Small intestine (tissue), 7 donors: ENCODE data around the gene RNPEP. TPM values are rescaled to one million over a fixed set of nuclear protein-coding genes. Genes with fewer than 3 reads are reported as not detected.
A peak's percentile ranks its signal among the peaks of the same experiment; 100 is the strongest.

Experiments used
- DNase-seq, 2 donors: peaks; one replicate each; pipeline versions ENCODE4 v3.0.0 to v3.0.0-alpha.2; 2013
- FAIRE-seq: peaks from 2 replicates; lab custom pipeline; 2012; peaks lifted over from hg19 to GRCh38; lab: Jason Lieb, UNC
- H3K27ac ChIP-seq, 3 donors: one replicate each; pipeline ENCODE4 v1.5.1; 2013; ENCODE audit warnings: low read length in 2 of 3, mild to moderate bottlenecking in 2 of 3, control low read depth in 1 of 3, inconsistent platforms in 1 of 3, low read depth in 1 of 3, moderate library complexity in 1 of 3
- H3K27me3 ChIP-seq, 3 donors: one replicate each; pipeline ENCODE4 v1.6.1; 2013; ENCODE audit warnings: low read length in 3 of 3, inconsistent platforms in 1 of 3; ENCODE audit not compliant: control insufficient read depth in 3 of 3, insufficient read depth in 3 of 3
- H3K36me3 ChIP-seq, 3 donors: one replicate each; pipeline ENCODE4 v1.6.1; 2013; ENCODE audit warnings: low read length in 3 of 3, inconsistent platforms in 1 of 3, low read depth in 1 of 3, mild to moderate bottlenecking in 1 of 3, moderate library complexity in 1 of 3; ENCODE audit not compliant: control insufficient read depth in 3 of 3, insufficient read depth in 2 of 3
- H3K4me1 ChIP-seq, 3 donors: one replicate each; pipeline ENCODE4 v1.6.1; 2013; ENCODE audit warnings: low read length in 2 of 3, inconsistent platforms in 1 of 3, low read depth in 1 of 3, mild to moderate bottlenecking in 1 of 3, moderate library complexity in 1 of 3; ENCODE audit not compliant: control insufficient read depth in 3 of 3, insufficient read depth in 2 of 3
- H3K4me3 ChIP-seq, 3 donors: one replicate each; pipeline ENCODE4 v1.5.1; 2013; ENCODE audit warnings: low read length in 3 of 3, control low read depth in 1 of 3, inconsistent platforms in 1 of 3, low read depth in 1 of 3, mild to moderate bottlenecking in 1 of 3, moderate library complexity in 1 of 3
- H3K9me3 ChIP-seq, 2 donors: one replicate each; pipeline ENCODE4 v1.6.1; 2013; ENCODE audit warnings: low read depth in 1 of 2, low read length in 1 of 2; ENCODE audit not compliant: control insufficient read depth in 2 of 2, insufficient read depth in 1 of 2
- WGBS, 3 donors: extraction: QIAGEN DNeasy Blood & Tissue Kit; methylation state at CpG; one replicate each; pipeline ENCODE4 v1.1.7; 2013; 5-methylcytosine and 5-hydroxymethylcytosine counted together
- polyA plus RNA-seq, 4 donors: library from polyadenylated mRNA; stranded (reverse) in 3 of 4; unstranded in 1 of 4; fragments of 200-250 nt in 3 of 4; fragments of 120-200 nt in 1 of 4; gene quantifications; one replicate each; pipeline versions ENCODE4 v1.2.1 to v1.2.3, GENCODE V29; 2013
- donor health status: healthy with polysubstance abuse.
- donor health status: control.
- donor health status: control.
- donor health status: Bipolar disorder and iron deficiency.
- donor health status: healthy.

The RNPEP gene
- polyA plus RNA-seq, 4 donors, result 61.8 to 183 (median 90.4) TPM

GRCh38 chr1:202029171-202029665 is 46.8 kb downstream of the RNPEP start:
- WGBS, 3 donors, result 67% methylated on average over 5 of the region's 5 CpGs
- Histone ChIP-seq H3K4me1 (peaks cover 0 to 20% (median 6%) of the 10 kb centered on the region in 3 donors), H3K4me3 (no peak overlapping the region), H3K27ac (peak overlapping the region; percentile 27 to 57 (median 36)), H3K27me3 (no peaks in the 10 kb centered on the region), H3K36me3 (no peaks in the 10 kb centered on the region), H3K9me3 (no peaks in the 10 kb centered on the region)
- no peak for DNase-seq
- FAIRE-seq, result no peak

- Histone ChIP-seq H3K36me3 (no peaks in the 10 kb centered on the region), H3K4me3 (no peak overlapping the region), H3K27ac (peak overlapping the region in 2 of 3 donors; percentile 27 to 57), H3K9me3 (no peaks in the 10 kb centered on the region), H3K4me1 (peaks cover 0 to 24% (median 9%) of the 10 kb centered on the region in 3 donors), H3K27me3 (no peaks in the 10 kb centered on the region)
- no peak for FAIRE-seq
- DNase-seq, result no peak
- 61 to 72% (median 64%) methylated on average over 2 of the region's 2 CpGs for WGBS, 3 donors
Measured at GRCh38 chr1:202029727-202030126, 47.3 kb downstream of the RNPEP start.

GRCh38 chr1:202031796-202032195 is 49.3 kb downstream of the RNPEP start:
- peak overlapping the region in 2 of 3 donors; percentile 43 to 52 for H3K27ac ChIP-seq
- H3K4me1 ChIP-seq, result peaks cover 0 to 34% (median 9%) of the 10 kb centered on the region in 3 donors
- no peaks in the 10 kb centered on the region for H3K9me3 ChIP-seq
- H3K4me3 ChIP-seq, result no peak overlapping the region
- 19 to 52% (median 37%) methylated on average over 4 of the region's 4 CpGs for WGBS, 3 donors
- H3K36me3 ChIP-seq, result no peaks in the 10 kb centered on the region
- FAIRE-seq (no peak), DNase-seq (no peak)
- no peaks in the 10 kb centered on the region for H3K27me3 ChIP-seq

- H3K27ac ChIP-seq, result peak overlapping the region; percentile 93 to 98 (median 97)
Measured at GRCh38 chr1:202034149-202034682, 51.8 kb downstream of the RNPEP start.

GRCh38 chr1:202034683-202035462 is 52.4 kb downstream of the RNPEP start:
- DNase-seq, result peak; percentile 98
- WGBS, 3 donors, result 16 to 42% (median 28%) methylated on average over 19 to 20 of the region's 20 CpGs
- Histone ChIP-seq H3K36me3 (no peaks in the 10 kb centered on the region), H3K4me3 (peak overlapping the region in 1 of 3 donors; percentile 6), H3K27ac (peak overlapping the region; percentile 93 to 98 (median 97)), H3K4me1 (peaks cover 0 to 42% (median 9%) of the 10 kb centered on the region in 3 donors), H3K27me3 (no peaks in the 10 kb centered on the region), H3K9me3 (peaks cover 0 to 5% of the 10 kb centered on the region in 2 donors)
- no peak for FAIRE-seq

More at GRCh38 chr1:202034149-202034682, 51.8 kb downstream of the RNPEP start:
- FAIRE-seq (no peak), DNase-seq (no peak)
- WGBS, 3 donors, result 44 to 71% (median 66%) methylated on average over 7 of the region's 7 CpGs
- Histone ChIP-seq H3K9me3 (peaks cover 0 to 5% of the 10 kb centered on the region in 2 donors), H3K27me3 (no peaks in the 10 kb centered on the region), H3K4me3 (peak overlapping the region in 1 of 3 donors; percentile 6), H3K4me1 (peaks cover 0 to 48% (median 11%) of the 10 kb centered on the region in 3 donors), H3K36me3 (no peaks in the 10 kb centered on the region)

- Histone ChIP-seq H3K4me3 (no peak overlapping the region), H3K4me1 (peaks cover 0 to 34% (median 9%) of the 10 kb centered on the region in 3 donors), H3K9me3 (peaks cover 0 to 5% of the 10 kb centered on the region in 2 donors), H3K27ac (peak overlapping the region; percentile 73 to 98 (median 80)), H3K36me3 (no peaks in the 10 kb centered on the region), H3K27me3 (no peaks in the 10 kb centered on the region)
- 59 to 80% (median 74%) methylated on average over 9 of the region's 9 CpGs for WGBS, 3 donors
- FAIRE-seq, result no peak
- DNase-seq, result peak in 1 of 2 donors; percentile 92
Measured at GRCh38 chr1:202036595-202037387, 54.3 kb downstream of the RNPEP start.

GRCh38 chr1:202037706-202038296 is 55.4 kb downstream of the RNPEP start:
- no peak for FAIRE-seq
- no peak overlapping the region for H3K4me3 ChIP-seq
- no peaks in the 10 kb centered on the region for H3K36me3 ChIP-seq
- peak; percentile 50 to 72 for DNase-seq
- H3K9me3 ChIP-seq, result peaks cover 0 to 5% of the 10 kb centered on the region in 2 donors
- H3K4me1 ChIP-seq, result peaks cover 0 to 44% (median 9%) of the 10 kb centered on the region in 3 donors
- no peaks in the 10 kb centered on the region for H3K27me3 ChIP-seq
- 71 to 83% (median 77%) methylated on average over 4 of the region's 4 CpGs for WGBS, 3 donors
- peak overlapping the region; percentile 9 to 98 (median 38) for H3K27ac ChIP-seq
